ENCODE data around the gene MPPED1.

The MPPED1 gene, protein sequence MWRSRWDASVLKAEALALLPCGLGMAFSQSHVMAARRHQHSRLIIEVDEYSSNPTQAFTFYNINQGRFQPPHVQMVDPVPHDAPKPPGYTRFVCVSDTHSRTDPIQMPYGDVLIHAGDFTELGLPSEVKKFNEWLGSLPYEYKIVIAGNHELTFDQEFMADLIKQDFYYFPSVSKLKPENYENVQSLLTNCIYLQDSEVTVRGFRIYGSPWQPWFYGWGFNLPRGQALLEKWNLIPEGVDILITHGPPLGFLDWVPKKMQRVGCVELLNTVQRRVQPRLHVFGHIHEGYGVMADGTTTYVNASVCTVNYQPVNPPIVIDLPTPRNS

GRCh38 chr22:43411869-43412807 is at the start of gene MPPED1:
Gene MPPED1, plus strand, starts transcription at chr22:43412014. Its CDS starts 12,972 bp downstream, at chr22:43424986.
- H3K4me3 ChIP-seq (ENCODE audit: low read depth, low read length) = peak within 1 kb of the TSS; percentile 25

- H3K4me3 ChIP-seq (ENCODE audit: low read depth, low read length) = no peak overlapping the region
Measured at GRCh38 chr22:43363315-43364168, 48.3 kb upstream of the MPPED1 start.

DNA sequence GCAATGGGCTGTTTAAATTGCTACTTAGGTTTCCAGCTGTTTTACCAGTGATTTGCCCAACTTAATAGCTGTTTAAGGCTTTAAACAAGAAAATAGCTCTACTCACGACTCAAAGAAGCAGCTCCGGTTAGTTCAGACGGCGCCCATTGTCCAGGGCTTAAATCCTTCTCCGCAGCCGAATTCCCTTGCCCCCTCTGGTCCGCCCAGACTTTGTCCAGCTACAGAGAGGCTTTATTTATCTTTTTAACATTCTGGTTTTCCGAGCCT is 47.7 kb upstream of the MPPED1 start:
- H3K4me3 ChIP-seq (ENCODE audit: low read depth, low read length) = no peak overlapping the region

DNA sequence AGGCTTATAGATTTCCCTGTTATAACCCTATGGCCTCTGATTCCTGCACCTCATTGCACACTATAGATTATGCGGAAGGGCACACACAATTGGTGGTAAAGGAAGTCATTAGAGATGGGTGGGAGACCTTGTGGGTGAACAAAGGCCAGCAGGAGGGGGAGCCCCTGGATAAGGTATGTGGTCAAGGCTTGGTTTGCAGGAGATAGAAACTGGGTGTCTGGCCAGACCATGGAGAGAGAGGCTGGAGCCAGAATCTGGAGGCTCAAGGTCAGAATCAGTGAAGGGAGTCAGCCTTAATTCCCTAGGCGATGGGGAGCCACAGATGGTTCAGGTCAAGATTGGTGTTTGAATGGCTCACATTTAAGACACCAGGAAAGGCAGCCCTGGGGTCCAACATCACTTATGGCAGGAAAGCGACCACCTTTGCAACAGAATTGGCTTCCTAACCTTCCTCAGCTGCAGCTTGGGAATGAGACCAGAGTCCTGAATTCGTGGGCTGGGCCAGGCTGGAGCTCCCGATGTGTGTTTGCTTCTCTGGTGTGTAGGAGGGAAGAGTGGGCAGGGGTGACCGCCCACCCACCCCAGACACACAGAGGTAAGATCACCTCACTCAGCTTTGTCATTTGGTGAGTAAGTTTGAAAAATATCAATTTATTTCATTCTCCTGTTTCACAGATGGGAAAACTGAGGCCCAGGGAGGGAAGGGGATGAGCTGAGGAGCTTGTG is 45.9 kb upstream of the MPPED1 start:
- no peak overlapping the region for H3K4me3 ChIP-seq (ENCODE audit: low read depth, low read length)

GRCh38 chr22:43370036-43370435 is 41.8 kb upstream of the MPPED1 start:
- no peak overlapping the region for H3K4me3 ChIP-seq (ENCODE audit: low read depth, low read length)

DNA sequence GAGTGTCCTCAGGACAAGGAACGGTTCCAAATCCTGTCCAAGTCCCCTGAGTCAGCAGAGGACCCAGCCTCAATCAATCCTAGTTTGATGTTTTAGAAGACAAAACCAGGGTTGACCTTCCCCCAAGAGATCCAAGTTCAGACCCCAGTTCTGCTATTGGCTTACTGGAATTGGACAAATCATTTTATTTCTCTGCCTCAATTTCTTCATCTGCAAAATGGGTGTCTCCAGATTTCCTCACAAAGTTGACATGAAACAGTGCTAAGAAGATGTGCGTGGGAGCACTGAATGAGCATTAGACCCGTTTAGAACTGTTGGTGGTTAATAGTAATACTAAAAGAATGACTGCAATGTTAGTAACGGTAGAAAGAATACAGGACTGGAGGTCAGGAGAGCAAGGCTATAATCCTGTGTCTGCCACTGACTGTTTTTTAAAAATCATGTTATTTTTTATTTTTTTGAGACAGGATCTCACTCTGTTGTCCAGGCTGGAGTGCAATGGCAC is 35.8 kb upstream of the MPPED1 start:
- no peak overlapping the region for H3K4me3 ChIP-seq (ENCODE audit: low read depth, low read length)

DNA sequence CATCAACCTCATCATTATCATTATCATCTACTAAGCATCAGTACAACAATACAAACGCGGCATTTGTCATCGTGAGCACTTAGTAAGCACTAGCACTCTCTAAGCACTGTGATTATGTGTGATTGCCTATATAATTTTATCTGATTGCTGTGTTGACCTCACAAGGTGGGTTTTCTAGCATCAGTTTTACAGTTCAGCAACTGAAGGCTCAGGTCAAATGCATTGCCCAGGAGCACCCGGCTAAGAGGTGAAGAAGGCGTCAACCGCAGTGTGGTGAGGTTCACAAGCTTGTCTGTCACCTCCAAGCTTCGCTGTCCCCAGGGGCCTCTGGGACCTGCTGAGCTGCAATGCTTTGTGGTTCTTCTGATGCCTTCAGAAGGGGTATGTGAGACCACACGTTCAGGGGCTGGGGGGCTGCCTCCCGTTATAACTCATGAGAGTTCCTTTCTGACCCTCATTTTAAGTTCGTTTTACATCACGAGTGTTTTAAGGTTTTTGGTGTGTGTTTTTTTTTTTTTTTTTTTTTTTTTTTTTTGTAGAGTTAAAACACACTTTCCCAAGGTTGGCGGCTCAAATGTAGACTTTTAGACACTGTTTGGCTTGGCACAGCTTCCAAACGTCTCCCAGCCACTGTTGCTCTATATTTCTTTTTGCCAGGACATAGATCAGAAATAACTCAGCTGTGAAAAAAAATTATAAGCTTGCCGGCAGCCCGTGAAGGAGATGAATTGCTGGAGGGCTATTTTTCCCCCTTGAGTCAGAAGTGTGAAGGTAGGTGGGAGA is 34.9 kb upstream of the MPPED1 start:
- H3K4me3 ChIP-seq (ENCODE audit: low read depth, low read length) = no peak overlapping the region

- no peak overlapping the region for H3K4me3 ChIP-seq (ENCODE audit: low read depth, low read length)
Measured at GRCh38 chr22:43377548-43377895, 34.3 kb upstream of the MPPED1 start.

DNA sequence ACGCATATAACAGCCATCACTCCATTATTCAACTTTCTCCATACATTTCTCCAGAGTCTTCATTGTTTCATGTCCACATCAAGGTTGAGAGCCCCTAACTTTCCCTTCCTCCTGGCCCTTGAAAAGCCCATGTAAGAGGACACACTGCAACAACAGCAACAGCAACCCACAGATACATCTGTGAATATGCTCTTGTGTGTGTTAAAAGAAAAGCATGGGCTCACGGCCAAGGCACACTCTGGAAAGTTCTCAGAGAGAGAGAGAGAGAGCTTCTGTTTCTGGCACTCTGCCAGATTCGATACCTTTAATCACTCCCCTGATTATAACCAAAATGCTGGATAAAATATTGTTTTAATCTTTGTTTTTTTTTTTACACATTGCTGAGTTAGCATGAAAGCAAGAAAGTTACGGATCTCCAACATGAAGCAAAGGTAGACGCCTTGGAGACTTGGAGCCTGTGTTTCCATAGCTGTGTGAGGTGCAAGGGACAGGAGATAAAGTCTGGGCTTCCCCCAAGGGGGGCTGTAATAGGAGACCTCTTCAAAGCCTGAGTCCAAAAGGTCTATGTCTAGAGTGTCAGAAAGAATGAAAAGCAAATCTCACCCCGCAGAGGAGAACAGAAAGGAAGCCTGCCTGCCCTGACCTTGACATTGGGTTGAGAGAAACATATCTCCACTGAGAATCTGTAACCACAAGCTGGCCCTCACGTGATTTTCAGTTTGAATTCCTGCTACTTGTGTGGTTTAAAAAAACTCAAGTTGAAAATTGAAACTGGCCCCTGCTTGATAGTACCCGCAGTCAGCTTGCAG is 33.7 kb upstream of the MPPED1 start:
- H3K4me3 ChIP-seq (ENCODE audit: low read depth, low read length) = no peak overlapping the region

DNA sequence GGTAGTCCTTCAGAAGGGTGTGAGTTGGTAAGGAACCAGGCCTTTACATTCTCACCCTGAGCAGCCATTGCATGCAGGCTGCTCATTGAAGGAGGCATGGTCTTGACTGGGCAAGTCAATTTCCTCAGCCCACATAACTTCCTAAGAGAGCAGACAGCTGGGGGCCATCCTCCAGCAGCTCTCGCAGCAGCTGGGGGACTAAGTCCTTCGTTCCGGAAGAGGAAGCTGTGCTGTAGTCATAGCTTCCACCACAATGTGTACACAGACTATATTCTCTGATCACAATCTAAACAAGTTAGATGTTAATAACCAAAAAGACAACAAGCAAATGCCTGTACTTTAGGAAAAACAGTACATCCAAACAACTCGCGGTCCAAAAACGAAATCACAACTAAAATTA is 30.1 kb upstream of the MPPED1 start:
- H3K4me3 ChIP-seq (ENCODE audit: low read depth, low read length) = no peak overlapping the region

DNA sequence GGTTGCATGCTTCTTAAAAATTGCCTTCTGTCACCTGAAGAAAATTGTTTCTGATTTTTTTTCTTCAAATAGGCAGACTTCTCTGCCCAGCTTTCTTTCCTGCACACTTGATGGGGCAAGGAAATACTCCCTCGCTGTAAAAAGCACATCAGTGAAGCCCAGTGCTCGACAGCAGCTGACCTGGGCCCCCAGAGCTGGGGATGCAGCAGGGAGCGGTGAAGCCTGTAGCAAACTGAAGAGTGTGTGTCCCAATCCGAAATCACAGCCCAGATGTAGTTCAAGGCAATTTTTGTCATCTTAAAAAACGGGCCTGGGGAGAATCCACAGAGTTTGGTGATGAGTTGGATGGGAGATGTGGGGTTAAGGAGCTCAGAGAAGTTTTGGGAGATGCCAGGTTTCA is 27.0 kb upstream of the MPPED1 start:
- no peak overlapping the region for H3K4me3 ChIP-seq (ENCODE audit: low read depth, low read length)

DNA sequence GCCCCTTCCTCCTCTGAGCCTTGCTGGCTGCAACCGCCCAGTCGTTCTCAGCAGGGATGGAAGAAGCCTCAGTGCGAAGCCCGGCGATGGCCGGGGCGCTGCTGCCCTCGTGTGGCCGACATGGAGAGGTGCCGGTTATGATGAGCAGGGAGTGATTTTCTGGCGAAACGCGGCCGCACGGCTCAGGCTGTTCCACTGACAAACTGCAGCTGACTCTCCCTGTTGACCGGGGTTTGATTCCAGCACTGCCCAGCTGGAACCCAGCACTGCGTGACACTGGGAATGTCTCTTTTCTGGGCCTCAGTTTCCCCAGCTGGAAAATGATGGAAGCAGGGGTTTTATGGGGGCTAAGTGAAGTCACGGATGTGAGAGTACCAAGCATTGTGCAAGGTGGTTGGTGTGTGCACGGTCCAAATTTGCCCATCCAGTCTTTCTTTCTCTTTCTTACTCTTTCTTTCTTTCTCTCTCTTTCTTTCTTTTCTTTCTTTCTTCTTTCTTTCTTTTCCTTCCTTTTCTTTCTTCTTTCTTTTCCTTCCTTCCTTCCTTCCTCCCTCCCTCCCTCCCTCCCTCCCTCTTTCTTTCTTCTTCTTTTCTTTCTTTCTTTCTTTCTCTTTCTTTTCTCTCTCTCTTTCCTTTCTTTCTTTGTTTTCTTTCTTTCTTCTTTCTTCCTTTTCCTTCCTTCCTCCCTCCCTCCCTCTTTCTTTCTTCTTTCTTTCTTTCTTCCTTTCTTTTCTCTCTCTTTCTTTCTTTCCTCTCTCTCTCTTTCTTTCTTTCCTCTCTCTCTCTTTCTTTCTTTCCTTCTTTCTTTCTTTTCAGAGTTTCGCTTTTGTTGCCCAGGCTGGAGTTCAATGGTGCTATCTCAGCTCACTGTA is 25.8 kb upstream of the MPPED1 start:
- H3K4me3 ChIP-seq (ENCODE audit: low read depth, low read length) = no peak overlapping the region

DNA sequence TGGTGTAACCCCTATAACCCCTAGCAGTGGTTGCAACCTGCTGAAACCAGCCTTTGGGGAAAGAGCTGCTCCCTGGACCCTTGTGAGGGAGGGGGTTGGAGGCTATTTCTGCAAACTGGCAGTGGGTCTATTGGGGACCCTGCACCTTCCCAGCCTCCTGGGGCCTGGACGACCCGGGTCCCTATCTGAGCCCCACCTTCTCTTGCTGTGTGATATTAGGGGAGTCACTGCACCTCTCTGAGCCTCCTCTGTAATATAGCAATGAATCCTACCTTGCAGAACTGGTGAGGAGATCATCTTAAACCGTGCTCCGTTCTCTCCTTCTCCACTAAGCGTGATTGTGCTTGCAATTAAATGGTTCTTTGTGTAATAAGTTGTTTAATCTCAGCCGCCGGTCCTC is 24.0 kb upstream of the MPPED1 start:
- H3K4me3 ChIP-seq (ENCODE audit: low read depth, low read length) = no peak overlapping the region

GRCh38 chr22:43388420-43388851 is 23.4 kb upstream of the MPPED1 start:
- no peak overlapping the region for H3K4me3 ChIP-seq (ENCODE audit: low read depth, low read length)

DNA sequence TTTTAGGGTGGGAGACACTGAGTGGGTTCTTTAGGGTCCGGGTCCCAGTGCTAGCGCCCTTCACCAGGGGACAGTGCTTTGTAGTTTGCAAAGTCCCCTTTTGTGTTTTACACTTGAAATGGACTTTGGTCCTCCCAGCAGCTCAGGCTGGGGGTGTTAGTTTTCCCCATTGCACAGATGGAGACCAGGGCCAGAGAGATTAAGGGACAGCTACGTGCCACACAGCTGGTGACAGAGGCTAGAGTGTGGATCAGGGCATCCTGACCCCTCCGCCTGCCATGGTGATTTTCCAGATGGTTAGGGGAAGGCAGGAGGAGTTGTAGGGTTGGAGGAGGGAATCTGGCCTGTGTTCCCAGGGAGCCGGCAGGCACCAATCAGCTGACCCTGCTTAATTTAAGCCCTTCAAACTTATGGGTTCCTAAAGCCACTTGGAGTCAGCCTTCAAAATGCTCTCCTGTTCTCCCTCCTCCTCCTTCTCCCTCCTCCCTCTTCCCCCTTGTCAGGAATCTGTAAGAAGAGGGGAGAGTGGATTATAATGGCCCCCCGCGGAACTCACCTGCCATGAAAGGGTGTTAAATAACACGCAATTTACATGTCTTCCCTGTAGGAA is 22.5 kb upstream of the MPPED1 start:
- H3K4me3 ChIP-seq (ENCODE audit: low read depth, low read length) = no peak overlapping the region

GRCh38 chr22:43390166-43390565 is 21.6 kb upstream of the MPPED1 start:
- H3K4me3 ChIP-seq (ENCODE audit: low read depth, low read length) = no peak overlapping the region

DNA sequence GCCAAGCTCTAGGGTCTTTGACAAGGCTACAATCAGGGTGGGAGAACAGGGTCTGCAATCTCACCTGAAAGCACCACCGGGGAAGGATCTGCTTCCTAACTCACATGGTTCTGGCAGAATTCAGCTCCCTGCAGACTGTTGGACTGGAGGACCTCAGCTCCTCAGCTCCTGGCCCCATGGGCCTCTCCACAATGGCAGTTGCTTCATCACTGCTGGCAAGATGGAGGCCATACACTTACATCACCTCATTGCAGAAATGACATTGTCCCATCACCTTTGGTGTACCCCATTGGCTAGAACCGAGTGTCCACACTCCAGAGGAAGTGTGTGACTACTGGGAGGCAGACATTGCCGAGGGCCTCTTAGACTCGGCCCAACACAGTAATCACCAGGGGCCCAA is 20.9 kb upstream of the MPPED1 start:
- H3K4me3 ChIP-seq (ENCODE audit: low read depth, low read length) = no peak overlapping the region

GRCh38 chr22:43391306-43391705 is 20.5 kb upstream of the MPPED1 start:
- H3K4me3 ChIP-seq (ENCODE audit: low read depth, low read length) = no peak overlapping the region

All from iPS-11a (cell line).